ENCODE measurements around the gene CCDC88A.
"Not testable (repeated sequence)": the region's sequence is repeated elsewhere in the genome, so short reads cannot be mapped to it uniquely, and the experiment has no call there.

DNA sequence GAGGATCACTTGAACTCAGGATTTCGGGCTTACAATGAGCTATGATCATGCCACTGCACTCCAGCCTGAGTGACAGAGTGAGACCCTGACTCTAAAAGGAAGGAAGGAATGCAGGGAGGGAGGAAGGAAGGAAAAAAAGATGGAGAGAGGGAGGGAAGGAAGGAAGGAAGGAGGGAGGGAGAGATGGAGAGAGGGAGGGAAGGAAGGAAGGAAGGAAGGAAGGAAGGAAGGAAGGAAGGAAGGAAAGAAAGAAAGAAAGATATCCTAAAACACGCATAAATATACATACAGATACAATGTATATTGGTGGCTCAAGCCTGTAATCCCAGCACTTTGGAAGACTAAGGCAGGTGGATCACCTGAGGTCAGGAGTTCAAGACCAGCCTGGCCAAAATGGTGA is 145.3 kb downstream of the CCDC88A start:
- TF ChIP-seq, protein P1, sequence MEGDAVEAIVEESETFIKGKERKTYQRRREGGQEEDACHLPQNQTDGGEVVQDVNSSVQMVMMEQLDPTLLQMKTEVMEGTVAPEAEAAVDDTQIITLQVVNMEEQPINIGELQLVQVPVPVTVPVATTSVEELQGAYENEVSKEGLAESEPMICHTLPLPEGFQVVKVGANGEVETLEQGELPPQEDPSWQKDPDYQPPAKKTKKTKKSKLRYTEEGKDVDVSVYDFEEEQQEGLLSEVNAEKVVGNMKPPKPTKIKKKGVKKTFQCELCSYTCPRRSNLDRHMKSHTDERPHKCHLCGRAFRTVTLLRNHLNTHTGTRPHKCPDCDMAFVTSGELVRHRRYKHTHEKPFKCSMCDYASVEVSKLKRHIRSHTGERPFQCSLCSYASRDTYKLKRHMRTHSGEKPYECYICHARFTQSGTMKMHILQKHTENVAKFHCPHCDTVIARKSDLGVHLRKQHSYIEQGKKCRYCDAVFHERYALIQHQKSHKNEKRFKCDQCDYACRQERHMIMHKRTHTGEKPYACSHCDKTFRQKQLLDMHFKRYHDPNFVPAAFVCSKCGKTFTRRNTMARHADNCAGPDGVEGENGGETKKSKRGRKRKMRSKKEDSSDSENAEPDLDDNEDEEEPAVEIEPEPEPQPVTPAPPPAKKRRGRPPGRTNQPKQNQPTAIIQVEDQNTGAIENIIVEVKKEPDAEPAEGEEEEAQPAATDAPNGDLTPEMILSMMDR (IDR thresholded peaks at IDR 0.05), result not testable (repeated sequence)
- TF ChIP-seq POLR2A, POLR2AphosphoS5 (IDR thresholded peaks at IDR 0.05): not testable (repeated sequence)

Data from breast epithelium (tissue), 3 donors.